G401 (cell line): ENCODE results near the gene ZNF865. TPM values are rescaled to one million over a fixed set of nuclear protein-coding genes. Genes with fewer than 3 reads are reported as not detected.

Experiments used
- DNase-seq: peaks from one replicate; pipeline ENCODE4 v3.0.0-alpha.2; 2015; ENCODE audit warnings: low spot score
- in situ Hi-C: cut with HindIII; loops from 2 replicates; pipeline ENCODE4 v1.10.0; 2016; ENCODE audit warnings: low sequenced_read_pairs, mixed read lengths
- total RNA-seq: library from RNA; depleted of rRNA; stranded (reverse); fragments of >200 nt; shearing (Covaris generic); gene quantifications from 2 replicates; pipeline ENCODE4 v1.2.3, GENCODE V29; 2014

ZNF865 gene
- total RNA-seq, 1 experiment from 2014 or later, result 1.6 TPM

DNA sequence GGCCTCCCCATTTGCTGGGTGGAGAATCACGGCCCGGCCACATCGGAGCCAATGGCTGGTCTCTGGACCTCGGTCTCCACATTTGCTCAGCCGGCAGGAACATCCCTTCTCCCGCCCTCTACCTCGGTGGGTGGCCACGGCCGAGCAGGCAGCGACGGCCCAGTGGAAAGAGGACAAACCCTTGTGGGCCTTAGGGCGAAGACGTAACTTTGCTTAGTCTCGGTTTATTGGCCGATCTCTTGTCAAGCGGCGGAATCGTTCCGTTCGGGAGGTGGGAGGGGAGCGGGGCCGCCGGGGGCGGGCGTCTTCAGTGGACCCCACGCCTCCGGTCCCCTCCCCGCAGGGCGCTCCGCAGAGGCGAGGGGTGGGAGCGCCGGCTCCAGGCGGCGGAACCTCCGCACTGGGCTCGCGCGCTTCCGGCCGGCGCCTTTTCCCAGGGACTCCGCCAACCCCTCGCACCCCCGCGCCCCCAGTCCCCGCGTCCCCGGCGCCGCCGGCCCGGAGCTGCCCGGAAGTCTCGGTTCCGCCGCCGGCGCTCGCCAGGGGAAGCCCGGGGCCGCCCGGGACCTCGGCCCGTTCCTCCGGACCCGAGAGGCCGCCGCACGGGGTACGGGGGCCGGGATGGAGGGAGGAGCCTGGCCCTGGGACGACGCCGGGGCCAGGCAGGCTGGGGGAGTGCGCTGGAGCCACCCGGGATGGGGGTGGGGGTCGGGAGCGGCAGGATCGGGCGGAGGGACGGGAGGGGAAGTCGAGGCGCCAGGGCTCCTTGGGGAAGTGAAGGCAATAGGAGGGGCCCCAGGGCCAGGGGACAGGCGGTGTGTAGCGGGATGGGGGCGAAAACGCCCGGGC, 35.4 kb downstream of the ZNF865 start, which contains the start of gene ZNF580:
Gene ZNF580 (plus strand): TSS at position 426 of the 849 bp plus-strand sequence. CDS start 1,507 bp downstream, outside the sequence.
- in situ Hi-C loops, result no loop called here
- DNase-seq, result peak; percentile 60

DNA sequence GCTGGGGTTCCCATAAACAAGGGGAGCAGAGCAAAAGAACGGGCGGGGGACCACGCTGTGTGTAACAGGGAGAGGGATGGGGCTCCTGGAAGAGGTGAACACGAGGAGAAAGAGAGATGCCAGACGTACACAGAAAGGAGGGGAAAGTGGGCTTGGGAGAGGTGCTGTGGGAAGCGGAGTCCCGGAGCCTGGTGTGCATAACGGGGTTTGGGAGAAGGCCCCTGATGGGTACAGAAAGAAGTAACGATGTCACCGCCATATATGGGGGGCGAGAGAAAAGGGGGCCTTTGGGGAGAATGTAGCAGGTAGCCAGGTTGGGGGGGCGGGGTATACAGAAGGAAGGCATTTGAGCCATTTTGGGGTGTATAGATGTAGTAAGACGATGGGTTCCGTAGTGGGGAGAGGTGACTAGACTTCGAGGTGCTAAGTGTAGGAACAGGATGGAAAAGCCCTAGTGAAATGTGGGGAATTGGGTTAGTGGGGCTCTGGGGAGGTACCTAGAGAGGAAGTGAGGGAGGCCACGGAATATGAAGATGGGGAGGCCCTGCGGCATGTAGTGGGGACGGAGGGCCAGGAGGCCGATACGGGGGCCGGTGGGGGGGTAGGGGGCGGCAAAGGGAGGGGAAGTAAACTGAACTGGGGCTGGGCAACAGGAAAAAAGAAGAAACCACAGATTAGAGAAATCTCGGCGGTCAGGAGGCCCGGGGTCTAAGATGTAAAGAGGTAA, 36.1 kb downstream of the ZNF865 start:
- peak; percentile 38 for DNase-seq
- in situ Hi-C loops, result no loop called here

DNA sequence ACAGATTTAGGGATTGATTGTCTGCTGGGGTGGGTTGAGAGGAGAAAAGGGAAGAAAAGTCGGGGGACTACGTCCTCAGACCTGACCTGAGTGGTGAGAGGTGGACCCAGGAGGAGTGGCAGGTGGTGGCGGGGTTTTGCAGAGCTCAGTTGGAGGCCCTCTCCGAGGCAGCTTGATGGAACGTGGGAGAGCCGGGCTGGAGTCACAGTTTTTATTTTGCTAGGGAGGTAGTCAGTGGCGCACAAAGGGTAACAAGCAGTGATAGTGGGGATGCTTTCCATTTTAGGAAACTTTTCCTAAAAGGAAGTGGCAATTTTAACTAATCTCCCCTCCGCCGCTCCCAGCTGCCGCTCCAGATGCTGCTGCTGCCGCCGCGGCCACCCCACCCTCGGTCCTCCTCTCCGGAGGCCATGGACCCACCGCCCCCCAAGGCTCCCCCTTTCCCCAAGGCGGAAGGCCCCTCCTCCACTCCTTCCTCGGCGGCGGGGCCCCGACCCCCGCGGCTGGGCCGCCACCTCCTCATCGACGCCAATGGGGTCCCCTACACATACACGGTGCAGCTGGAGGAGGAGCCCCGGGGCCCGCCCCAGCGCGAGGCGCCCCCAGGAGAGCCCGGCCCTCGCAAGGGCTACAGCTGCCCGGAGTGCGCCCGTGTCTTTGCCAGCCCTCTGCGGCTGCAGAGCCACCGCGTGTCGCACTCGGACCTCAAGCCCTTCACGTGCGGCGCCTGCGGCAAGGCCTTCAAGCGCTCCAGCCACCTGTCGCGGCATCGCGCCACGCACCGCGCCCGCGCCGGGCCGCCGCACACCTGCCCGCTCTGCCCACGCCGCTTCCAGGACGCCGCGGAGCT, 36.9 kb downstream of the ZNF865 start:
- in situ Hi-C loops, result no loop called here

DNA sequence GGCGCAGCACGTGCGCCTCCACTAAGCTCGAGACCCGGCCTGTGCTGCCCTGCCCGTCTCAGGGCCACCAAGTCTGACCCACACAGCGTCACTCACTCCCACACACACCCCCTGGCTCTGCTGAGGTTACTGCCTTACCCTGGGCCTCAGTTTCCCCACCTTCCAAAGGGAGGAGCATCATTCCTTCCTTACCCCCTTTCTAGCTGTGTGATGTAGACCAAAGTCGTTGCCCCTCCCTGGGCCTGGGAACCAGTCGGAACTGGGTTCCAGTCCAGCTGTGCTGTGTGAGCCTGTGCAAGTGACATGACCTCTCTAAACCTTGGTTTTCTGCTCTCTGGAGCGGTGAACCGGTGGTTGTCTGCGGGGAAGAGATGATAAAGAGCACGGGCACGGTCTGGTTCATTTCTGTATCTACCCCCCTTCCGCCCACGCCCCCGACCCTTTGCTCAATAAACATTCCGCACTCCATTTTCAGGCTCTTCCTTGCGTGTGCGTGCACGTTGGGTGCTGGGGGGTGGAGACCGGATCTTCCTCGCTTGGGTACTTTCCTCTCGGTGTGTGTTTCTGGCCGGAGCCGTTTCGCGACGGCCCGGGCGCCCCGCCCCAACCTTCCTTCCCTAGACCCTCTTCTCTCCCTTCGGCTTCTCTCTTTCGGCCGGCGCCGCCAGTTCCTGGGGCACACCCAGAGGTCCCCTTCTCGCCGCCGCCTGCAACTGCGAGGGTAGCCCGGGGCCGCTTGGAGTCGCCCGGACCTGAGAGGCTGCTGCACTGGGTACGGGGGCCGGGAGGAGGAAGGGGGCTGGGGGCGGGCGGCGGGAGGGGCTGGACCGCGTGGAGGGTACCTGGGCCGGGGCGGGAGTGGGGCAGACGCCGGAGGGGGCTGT, 37.8 kb downstream of the ZNF865 start, which contains the start of gene ZNF581:
Gene ZNF581 (plus strand): TSS at position 647 of the 884 bp plus-strand sequence. CDS start 923 bp downstream, outside the sequence.
- in situ Hi-C loops, result no loop called here

More for the DNA sequence above, 36.9 kb downstream of the ZNF865 start:
- peak; percentile 26 for DNase-seq

DNA sequence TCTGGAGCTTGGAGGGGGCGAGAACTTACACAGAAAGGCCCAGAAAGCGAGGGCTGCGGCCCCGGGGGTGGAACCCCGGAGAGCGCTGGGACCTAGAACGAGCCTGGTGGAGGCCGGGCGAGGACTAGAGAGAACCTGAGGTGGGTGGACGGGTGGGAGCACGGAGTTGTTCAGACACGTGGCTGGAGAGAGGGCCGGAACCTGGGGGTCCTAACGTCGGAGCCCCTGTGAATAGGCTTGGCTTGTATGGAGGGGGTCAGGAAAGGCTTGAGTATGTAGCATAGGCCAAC, 38.4 kb downstream of the ZNF865 start:
- no peak for DNase-seq
- in situ Hi-C loops, result no loop called here

More for the DNA sequence above, 37.8 kb downstream of the ZNF865 start, which contains the start of gene ZNF581:
- DNase-seq, result peak; percentile 76

DNA sequence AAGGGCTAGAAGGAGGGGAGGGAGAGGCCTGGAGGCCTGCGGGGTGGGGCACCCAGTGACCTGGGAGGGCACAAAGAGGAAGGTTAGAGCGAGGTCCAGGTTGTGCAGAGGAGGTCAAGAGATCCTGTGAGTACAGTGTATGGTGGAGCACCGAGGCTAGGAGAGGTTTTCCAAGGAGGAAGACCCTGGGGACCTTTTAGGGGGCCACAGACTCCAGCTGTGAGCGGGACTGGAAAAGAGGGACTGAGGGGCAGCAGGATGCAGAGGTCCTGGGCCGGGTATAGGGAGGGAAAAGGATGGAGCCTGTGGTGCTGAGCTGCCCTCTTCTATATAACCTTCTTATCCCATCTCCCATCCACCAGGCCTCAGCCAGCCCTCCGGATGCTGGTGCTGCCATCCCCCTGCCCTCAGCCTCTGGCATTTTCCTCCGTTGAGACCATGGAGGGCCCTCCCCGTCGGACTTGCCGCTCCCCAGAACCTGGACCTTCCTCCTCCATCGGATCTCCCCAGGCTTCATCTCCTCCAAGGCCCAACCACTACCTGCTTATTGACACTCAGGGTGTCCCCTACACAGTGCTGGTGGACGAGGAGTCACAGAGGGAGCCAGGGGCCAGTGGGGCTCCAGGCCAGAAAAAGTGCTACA, 38.9 kb downstream of the ZNF865 start:
- in situ Hi-C loops, result no loop called here

DNA sequence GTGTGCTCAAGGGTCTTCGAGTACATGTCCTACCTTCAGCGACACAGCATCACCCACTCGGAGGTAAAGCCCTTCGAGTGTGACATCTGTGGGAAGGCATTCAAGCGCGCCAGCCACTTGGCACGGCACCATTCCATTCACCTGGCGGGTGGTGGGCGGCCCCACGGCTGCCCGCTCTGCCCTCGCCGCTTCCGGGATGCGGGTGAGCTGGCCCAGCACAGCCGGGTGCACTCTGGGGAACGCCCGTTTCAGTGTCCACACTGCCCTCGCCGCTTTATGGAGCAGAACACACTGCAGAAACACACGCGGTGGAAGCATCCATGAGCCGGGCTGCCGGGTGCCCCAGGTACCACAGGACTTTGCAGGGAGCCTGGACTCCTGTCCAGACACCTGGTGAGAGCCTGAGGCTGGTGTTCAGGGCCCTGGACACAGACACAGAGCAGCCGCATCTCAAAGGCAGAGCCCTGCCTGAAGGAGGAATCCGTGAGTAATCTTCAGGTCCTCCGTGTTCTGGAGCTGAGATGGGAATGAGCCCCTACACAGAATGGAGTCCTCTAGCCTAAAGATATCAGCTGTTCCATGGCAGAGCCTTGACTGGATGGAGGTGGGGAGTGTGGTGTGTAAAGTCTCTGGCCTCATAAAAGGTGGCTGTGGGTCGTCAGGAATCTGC, 39.5 kb downstream of the ZNF865 start:
- DNase-seq, result no peak
- in situ Hi-C loops, result no loop called here

More for the DNA sequence above, 38.9 kb downstream of the ZNF865 start:
- DNase-seq, result no peak

DNA sequence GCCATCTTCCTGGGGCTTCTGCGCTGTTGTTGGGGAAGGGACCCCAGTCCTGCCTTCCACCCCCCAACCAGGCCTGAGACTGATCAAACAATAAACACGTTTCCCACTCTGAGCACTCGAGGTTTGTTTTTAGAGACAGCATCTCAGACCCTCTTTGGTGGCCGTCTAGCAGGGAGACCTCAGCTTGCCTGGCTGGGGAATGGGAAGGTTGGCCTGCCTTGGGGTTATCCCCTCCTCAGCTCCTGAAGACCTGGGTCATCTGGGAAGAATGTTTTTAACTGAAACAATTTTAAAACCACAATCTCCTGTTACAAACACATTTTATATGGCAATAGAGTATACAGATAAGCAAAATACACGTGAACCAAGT, 40.0 kb downstream of the ZNF865 start:
- DNase-seq, result no peak
- in situ Hi-C loops, result no loop called here

DNA sequence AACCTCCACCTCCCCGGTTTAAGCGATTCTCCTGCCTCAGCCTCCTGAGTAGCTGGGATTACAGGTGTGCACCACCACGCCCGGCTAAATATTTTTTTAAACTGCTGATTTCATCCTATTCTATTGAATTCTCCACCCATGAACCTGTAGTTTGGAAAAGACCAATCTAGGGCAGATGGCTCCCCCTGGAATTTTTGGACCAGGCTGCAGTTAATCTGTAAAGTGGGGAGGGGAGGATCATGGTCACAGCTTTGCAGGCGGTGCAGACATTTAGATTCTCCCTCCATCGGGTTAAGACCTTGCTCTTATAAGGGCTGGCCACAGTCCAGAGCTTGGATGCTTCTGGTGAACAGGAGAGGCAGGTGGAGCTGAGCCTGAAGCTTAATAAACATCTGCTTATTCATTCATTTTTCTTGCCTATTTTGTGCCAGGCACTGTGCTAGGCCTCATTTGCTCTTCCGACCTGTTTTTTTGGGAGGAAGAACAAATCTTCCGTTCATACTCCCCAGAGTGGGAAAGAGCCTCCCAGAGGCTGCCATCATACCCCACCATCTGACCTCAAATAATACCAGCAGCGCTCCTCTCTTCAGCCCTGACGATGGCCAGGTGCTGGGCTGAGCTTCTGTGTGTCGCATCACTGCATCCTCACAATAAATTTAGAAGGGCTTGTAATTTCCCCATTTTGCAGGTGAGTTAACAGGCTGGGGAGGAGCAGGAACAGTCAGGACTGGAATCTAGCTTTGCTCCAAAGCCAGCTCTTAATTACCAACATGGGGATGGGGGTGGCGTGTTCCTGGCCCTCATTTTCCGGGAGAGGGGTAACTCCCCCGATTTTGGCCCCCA, 41.7 kb downstream of the ZNF865 start:
- in situ Hi-C loops, result no loop called here
- peak; percentile 49 for DNase-seq

DNA sequence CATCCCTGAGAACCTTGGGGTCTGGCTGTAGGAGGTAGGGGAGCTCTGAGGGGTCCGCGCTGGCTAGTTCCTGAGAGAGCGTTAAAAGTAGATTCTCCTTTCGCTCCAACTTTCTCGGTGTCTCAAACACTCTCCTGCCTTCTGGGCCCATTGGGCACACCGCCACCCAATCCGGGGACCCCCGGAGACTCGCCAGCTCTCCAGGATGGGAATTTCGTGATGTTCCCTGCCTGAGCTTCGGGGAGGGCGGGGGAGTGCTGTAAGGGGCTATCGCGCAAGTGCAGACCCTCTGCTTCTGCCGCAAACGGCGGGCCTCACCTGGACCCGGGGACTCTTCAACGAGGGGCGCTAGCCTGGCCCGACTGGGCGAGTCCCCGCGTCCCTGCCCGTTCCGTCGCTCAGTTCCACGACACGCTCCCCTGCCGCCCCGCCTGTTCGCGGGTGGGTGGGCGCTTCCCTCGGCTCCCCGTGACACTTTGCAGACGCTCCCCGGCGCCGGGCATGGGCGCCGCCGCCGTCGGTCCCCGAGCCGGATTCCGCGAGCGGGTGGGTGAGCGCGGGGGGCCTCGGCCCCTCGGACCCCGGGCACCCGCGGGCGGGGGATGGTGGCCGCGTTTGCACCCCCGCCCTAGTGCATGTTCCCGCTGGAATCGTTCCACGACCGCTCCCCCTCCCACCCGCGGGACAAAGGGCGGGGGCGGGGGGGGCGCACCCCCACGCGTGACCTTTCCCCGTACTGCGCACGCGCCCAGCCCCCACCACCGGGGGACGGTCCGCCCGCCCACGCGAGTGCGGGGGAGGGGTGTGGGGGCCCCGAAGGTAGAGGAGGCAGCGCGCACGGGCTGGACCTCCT, 42.5 kb downstream of the ZNF865 start, which contains the start of gene CCDC106:
Gene CCDC106 (plus strand): TSS at position 481 of the 853 bp plus-strand sequence. CDS start 835 bp downstream, outside the sequence.
- peak; percentile 81 for DNase-seq

DNA sequence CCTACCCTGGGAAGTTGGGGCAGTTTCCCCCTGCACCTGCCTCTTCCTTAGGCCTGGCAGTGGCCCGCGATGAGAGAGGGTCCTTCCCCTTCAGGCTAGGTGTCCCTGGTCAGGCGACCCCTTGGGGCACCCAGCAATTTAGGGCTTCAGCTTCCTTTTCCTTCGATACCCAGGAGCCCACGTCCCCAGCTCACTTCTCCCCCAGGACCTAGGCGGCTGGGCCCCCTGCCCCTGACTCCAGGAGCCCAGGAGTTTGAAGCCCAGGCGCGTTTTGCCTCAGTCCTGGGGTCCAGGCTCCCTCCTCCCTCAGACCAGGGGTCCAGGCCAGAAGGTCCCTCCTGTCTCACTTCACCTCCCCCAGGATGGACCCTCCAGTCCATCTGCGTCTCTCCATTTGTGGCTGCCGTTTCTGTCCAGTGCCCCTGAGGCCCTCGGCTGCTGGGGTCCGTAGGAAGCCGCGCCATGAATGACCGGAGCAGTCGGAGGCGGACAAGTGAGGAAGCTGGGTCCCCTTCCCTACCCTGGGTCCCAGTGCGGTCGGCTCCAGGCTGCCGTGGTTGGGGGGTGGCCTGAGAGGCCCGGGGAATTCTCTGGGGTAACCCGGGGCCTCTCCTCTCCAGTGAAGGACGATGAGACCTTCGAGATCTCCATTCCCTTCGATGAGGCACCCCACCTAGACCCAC, 43.3 kb downstream of the ZNF865 start:
- in situ Hi-C loops, result no loop called here
- DNase-seq, result no peak

More for the DNA sequence above, 42.5 kb downstream of the ZNF865 start, which contains the start of gene CCDC106:
- in situ Hi-C loops, result no loop called here

DNA sequence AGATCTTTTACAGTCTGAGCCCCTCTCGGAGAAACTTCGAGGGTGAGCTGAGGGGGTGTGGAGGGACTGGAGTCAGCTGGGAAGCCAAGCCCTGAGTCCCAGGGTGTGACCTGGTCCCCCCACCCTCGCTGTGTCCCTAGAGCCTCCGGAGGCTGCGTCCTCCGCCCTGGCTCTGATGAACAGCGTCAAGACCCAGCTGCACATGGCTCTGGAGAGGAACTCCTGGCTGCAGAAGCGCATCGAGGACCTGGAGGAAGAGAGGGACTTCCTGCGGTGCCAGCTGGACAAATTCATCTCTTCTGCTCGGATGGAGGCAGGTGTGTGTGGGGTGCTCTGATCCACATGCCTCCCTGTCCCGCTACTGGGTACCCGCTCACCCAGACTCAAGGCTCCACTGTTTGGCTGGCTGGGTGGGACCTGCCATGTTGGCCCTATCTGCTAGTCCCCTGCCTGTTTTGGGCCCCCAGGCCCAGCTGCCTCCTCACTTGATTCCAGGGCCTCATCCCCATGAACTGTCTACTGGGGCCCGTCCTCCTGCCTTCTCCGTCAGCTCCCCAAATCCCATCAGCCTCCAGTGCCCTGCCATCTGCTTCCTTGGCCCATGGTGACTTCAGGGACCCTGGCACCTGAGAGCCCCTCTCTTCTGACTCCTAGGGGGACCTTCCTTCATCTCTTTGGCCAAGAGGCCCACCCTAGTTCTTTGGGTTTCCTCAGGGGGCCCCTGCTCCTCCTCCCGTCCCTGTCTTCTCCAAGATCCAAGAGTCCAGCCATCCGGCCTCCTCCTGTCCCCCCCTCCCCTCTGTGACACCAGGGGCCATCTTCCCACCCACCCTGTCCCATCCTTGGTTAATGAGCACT, 44.0 kb downstream of the ZNF865 start:
- in situ Hi-C loops, result no loop called here
- DNase-seq, result no peak

DNA sequence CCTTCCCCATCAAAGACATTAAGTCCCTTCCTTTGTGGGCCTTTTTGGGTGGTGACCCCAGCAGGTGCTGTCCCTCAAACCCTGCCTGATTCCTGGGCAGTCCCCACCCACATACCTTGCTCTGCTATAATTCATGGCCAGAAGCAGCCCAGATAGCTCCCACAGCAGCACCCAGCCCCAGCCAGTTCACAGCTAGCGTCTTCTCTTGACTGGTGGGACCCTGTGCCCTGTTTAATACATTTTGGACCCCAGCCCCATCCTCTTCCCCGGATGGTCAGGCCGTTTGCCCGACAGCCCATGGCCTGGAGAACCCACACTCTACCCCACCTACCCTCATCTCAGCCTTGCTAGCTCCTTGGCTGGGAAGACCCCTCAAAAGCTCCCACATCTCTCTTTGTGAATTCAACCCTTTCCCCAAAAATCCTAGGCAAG, 44.7 kb downstream of the ZNF865 start:
- in situ Hi-C loops, result no loop called here
- DNase-seq, result no peak

DNA sequence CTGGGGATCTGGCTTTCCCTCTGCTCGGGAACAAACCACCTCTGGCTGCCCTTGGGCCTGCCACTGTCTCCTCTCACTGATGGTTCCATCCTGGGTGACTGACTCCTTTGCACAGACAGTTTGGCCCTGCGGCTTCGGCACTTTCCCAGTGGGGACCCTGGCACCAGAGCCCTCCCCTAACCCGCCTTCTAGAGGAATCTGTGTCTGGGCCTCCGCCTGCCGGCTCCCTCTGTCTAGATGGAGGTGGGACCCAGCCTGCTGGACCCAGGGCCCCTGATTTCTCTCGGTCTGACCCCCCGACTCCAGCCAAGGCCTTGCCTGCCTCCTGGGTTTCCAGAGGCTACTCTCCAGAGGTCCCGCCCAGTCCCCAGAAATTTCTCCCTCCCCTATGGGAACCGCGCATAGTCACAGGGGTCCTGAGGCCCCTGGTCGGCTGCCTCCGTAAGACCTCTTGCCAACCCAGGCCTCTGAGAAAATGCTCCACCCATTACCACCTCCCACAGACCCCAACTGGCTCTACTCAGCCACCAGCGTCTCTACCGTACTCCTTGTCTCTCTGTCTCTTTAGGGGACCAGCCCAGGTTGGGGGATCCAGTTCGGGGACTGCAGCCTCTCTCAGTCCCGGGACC, 45.3 kb downstream of the ZNF865 start:
- in situ Hi-C loops, result no loop called here

More for the DNA sequence above, 45.3 kb downstream of the ZNF865 start:
- DNase-seq, result no peak
